ENCODE measurements around the gene RTN1.

The RTN1 gene

DNA sequence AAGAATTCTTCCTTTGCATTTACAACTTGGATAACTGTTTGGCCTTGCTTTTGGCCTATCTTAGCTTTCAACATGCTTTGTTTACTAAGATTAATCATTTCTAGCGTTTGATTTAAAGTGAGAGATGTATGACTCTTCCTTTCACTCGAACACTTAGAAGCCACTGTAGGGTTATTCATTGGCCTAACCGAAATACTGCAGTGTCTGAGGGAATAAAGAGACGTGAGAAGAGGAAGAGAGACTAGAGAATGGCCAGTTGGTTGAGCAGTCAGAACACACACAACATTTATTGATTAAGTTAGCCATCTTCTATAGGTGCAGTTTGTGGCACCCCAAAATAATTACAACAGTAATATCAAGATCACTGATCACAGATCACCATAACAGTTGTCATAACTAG is 231.7 kb downstream of the RTN1 start:
- H3K4me3 ChIP-seq (ENCODE audit: control insufficient read depth, low read depth, low read length): no peak overlapping the region
- no peak for TF ChIP-seq CTCF (IDR thresholded peaks at IDR 0.05; ENCODE audit: control insufficient read depth, insufficient read depth, low read depth, low read length, missing control alignments)
- no peak for DNase-seq (ENCODE audit: low read depth)

DNA sequence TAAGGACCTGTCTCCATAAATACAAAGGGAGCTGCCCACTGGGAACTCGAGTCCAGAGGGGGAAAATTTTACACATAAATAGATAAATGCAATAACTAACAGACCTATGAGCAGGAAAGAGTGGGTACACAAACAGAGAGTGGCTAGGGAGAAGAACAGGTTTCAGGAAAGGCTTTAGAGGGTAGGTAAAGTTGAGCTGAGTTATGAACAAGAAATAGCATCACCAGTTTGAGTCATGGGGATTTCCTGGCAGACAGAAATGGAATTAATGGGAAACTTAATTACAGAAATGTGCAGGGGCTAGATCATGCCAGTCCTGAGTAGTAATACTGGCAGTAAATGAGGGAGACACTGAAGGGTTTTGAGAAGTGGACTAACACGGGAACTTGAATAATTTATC is 236.0 kb downstream of the RTN1 start:
- TF ChIP-seq CTCF (IDR thresholded peaks at IDR 0.05; ENCODE audit: control insufficient read depth, insufficient read depth, low read depth, low read length, missing control alignments): no peak
- DNase-seq (ENCODE audit: low read depth): no peak
- no peak overlapping the region for H3K4me3 ChIP-seq (ENCODE audit: control insufficient read depth, low read depth, low read length)

DNA sequence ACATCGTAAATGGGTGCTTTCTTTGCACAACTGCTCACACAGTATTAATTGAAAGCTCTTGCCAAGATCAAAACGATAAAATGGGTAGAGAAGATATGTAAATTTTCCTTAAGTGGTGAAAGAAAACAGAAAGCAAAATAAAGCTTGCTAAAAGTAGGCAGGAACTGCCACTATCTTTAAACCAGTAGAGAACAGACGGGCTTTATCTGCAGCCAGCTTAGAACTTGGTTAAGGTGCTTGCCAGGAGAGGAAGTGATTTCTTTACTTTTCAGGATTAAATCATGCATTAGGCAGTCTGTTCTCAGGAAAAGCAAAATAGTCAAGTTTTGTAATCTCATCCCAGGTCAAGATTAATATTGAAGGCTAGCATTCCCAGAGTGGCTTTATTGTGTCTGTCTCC is 237.1 kb downstream of the RTN1 start:
- no peak for DNase-seq (ENCODE audit: low read depth)
- no peak for TF ChIP-seq CTCF (IDR thresholded peaks at IDR 0.05; ENCODE audit: control insufficient read depth, insufficient read depth, low read depth, low read length, missing control alignments)
- no peak overlapping the region for H3K4me3 ChIP-seq (ENCODE audit: control insufficient read depth, low read depth, low read length)

GRCh38 chr14:59632381-59632780 is 238.2 kb downstream of the RTN1 start:
- peak; percentile 52 for TF ChIP-seq CTCF (IDR thresholded peaks at IDR 0.05; ENCODE audit: control insufficient read depth, insufficient read depth, low read depth, low read length, missing control alignments)
- H3K4me3 ChIP-seq (ENCODE audit: control insufficient read depth, low read depth, low read length): no peak overlapping the region
- DNase-seq (ENCODE audit: low read depth): no peak

DNA sequence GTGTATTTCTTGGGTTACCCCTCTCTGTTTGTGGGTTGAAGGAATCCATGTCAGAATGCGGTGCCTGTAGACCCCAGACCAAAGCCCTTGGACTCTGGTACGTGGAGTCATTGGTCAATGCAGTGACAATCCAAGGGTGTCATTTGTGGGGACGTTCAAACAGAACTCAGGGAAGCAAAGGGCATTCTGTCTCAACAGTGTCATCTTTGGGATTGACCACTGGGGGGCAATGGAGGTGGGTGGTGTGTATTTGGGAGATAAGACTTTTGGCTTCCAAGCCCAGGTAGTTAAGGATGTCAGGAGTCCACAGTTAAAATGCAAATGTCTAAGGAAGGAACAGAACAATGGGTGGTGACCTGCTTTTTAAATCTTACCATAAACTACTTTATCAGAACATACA is 239.3 kb downstream of the RTN1 start:
- no peak for DNase-seq (ENCODE audit: low read depth)
- peak; percentile 7 for TF ChIP-seq CTCF (IDR thresholded peaks at IDR 0.05; ENCODE audit: control insufficient read depth, insufficient read depth, low read depth, low read length, missing control alignments)
- H3K4me3 ChIP-seq (ENCODE audit: control insufficient read depth, low read depth, low read length): no peak overlapping the region

DNA sequence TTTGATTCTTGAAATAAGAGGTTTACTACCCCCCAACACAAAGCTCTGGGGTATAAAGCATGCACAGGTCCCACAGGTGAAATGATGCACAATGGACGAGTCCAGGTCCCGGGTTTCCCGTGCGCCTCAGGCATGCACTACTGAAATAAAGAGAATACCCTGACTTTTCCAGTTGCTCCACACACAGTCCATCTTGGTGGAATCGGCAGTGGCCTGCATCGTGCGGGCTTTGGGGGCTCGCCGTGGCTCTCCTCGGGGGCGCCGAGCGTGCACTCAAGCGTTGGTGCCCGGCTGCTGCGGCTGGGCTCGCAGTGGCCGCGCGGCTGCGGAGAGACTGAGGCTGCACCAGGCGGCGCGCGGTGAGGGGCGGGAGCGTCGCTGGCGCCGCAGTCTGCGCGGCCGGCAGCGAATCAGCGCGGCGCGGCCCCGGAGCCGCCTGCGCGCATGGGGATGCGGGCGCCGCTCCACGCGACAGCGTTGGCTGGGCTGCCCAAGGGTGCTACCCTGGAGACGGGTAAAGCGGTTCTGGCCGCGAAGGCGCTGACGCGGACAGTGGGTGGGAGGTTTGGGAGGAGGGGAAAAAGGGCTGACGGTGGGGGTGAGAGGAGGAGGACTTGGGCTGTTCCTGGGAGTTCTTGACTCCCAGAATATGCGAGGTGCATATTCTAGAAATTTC is 240.2 kb downstream of the RTN1 start:
- TF ChIP-seq CTCF (IDR thresholded peaks at IDR 0.05; ENCODE audit: control insufficient read depth, insufficient read depth, low read depth, low read length, missing control alignments): no peak
- H3K4me3 ChIP-seq (ENCODE audit: control insufficient read depth, low read depth, low read length): no peak overlapping the region; the same call in 1 of the 2 replicates
- DNase-seq (ENCODE audit: low read depth): no peak
